ENCODE measurements around the gene CCDC201. TPM values are rescaled to one million over a fixed set of nuclear protein-coding genes. Genes with fewer than 3 reads are reported as not detected.

The CCDC201 gene
- total and polyA plus RNA-seq, 2 donors (not counting 3 experiments of a cell fraction or from before 2014, with no cell fraction given), result not detected

- intact Hi-C loops (cut with micrococcal nuclease) (loop anchor here (5.0 kb wide), 1 partner anchor 1359 kb away; no protein-coding TSS in a partner anchor), dilution Hi-C loops (cut with MboI; ENCODE audit: extremely low pct_ligation_motif_present, low sequenced_read_pairs) (no loop called here)
- POLR2A ChIA-PET, result no interaction called here
- Histone ChIP-seq H3K27me3 (ENCODE audit: control insufficient read depth in 2 of 2, insufficient read depth in 2 of 2, low read length in 2 of 2) (peaks cover 0 to 6% of the 10 kb centered on the region in 2 experiments), H3K27ac (ENCODE audit: insufficient read depth, low read depth, low read length) (no peak overlapping the region), H3K4me1 (ENCODE audit: control insufficient read depth, extremely low read depth, insufficient read depth, low read length) (peaks cover 23% of the 10 kb centered on the region), H3K9me3 (replicated peaks; ENCODE audit: control insufficient read depth, insufficient read depth, low read length) (no peaks in the 10 kb centered on the region), H3K9me1 (replicated peaks; ENCODE audit: control insufficient read depth, extremely low read depth, insufficient read depth, low read length) (no peaks in the 10 kb centered on the region), H3K9ac (replicated peaks; ENCODE audit: extremely low read depth, insufficient read depth, low read length) (no peak overlapping the region), H3K4me2 (ENCODE audit: insufficient read depth, low read length) (no peak overlapping the region), H3K36me3 (ENCODE audit: control insufficient read depth in 2 of 2, extremely low read depth in 1 of 2, insufficient read depth in 2 of 2, low read length in 2 of 2) (no peaks in the 10 kb centered on the region), H2AFZ (ENCODE audit: low read depth, low read length) (no peak overlapping the region), H3K4me3 (replicated peaks in 1 of 3; ENCODE audit: insufficient read depth in 1 of 3, low read depth in 1 of 3, low read length in 3 of 3) (no peak overlapping the region), H3K79me2 (ENCODE audit: control insufficient read depth, insufficient read depth, low read length) (no peaks in the 10 kb centered on the region), H4K20me1 (replicated peaks; ENCODE audit: control insufficient read depth, extremely low read depth, insufficient read depth, low read length) (no peaks in the 10 kb centered on the region)
- CTCF ChIA-PET, result interaction anchor here (0.6 to 1.2 kb wide), 2 partner anchors 29 to 1361 kb away, joined by 3 read pairs; no protein-coding TSS in a partner anchor
- BruUV-seq (replicated peaks), result no TSS peak
- FAIRE-seq, result no peak
- no peak for TF ChIP-seq CTCF (IDR thresholded peaks at IDR 0.05; ENCODE audit: extremely low read depth in 1 of 2, insufficient read depth in 1 of 2, low read depth in 1 of 2, low read length in 2 of 2)
- TF ChIP-seq FOS (IDR thresholded peaks at IDR 0.05; ENCODE audit: borderline replicate concordance, insufficient read depth, low read length), result no peak
- no peak for TF ChIP-seq EZH2 (IDR thresholded peaks at IDR 0.05; ENCODE audit: borderline replicate concordance, low read depth, low read length, severe bottlenecking)
- DNase-seq (ENCODE audit: low read depth, low spot score), result no peak
Measured at GRCh38 chr7:45893374-45893995, 20.6 kb upstream of the CCDC201 start.

Measured in endothelial cell of umbilical vein (primary cell).